Measurements from ENCODE around the gene SORCS2. TPM values are rescaled to one million over a fixed set of nuclear protein-coding genes. Genes with fewer than 3 reads are reported as not detected.

Gene SORCS2
- total RNA-seq, 6 experiments from 2014 or later, result 0.18 to 6.2 (median 3.1) TPM

DNA sequence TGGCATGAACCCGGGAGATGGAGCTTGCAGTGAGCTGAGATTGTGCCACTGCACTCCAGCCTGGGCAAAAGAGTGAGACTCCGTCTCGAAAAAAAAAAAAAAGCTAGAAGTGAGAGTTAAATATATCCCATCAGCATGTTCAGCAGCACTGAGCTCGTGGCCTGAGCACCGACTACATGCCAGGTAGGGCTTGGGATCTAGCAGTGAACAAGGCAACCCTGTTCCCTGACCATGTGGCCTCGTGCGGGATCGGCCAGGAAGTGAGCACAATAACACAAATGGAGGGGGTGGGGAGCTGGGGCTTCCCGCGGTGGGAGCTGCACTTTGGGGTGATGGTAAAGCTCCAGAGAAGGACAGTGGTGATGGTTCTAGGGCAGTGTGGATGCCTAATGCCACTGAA is 436.1 kb downstream of the SORCS2 start:
- no peak overlapping the region for H3K4me3 ChIP-seq
- H3K4me1 ChIP-seq, result no peaks in the 10 kb centered on the region
- H3K9me3 ChIP-seq, result no peaks in the 10 kb centered on the region
- no peak overlapping the region for H3K27ac ChIP-seq
- H3K27me3 ChIP-seq, result no peaks in the 10 kb centered on the region
- no peak for ATAC-seq
- DNase-seq, result no peak
- TF ChIP-seq, protein P1, sequence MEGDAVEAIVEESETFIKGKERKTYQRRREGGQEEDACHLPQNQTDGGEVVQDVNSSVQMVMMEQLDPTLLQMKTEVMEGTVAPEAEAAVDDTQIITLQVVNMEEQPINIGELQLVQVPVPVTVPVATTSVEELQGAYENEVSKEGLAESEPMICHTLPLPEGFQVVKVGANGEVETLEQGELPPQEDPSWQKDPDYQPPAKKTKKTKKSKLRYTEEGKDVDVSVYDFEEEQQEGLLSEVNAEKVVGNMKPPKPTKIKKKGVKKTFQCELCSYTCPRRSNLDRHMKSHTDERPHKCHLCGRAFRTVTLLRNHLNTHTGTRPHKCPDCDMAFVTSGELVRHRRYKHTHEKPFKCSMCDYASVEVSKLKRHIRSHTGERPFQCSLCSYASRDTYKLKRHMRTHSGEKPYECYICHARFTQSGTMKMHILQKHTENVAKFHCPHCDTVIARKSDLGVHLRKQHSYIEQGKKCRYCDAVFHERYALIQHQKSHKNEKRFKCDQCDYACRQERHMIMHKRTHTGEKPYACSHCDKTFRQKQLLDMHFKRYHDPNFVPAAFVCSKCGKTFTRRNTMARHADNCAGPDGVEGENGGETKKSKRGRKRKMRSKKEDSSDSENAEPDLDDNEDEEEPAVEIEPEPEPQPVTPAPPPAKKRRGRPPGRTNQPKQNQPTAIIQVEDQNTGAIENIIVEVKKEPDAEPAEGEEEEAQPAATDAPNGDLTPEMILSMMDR (IDR thresholded peaks at IDR 0.05), result no peak
- no peak for TF ChIP-seq POLR2A (IDR thresholded peaks at IDR 0.05)
- 65% methylated on average over 9 of the region's 10 CpGs for WGBS (ENCODE audit: insufficient coverage, low coverage, low lambda C conversion rate, missing lambda C conversion rate)
- intact Hi-C loops (cut with DNase I), result no loop called here
- H3K36me3 ChIP-seq, result no peaks in the 10 kb centered on the region

DNA sequence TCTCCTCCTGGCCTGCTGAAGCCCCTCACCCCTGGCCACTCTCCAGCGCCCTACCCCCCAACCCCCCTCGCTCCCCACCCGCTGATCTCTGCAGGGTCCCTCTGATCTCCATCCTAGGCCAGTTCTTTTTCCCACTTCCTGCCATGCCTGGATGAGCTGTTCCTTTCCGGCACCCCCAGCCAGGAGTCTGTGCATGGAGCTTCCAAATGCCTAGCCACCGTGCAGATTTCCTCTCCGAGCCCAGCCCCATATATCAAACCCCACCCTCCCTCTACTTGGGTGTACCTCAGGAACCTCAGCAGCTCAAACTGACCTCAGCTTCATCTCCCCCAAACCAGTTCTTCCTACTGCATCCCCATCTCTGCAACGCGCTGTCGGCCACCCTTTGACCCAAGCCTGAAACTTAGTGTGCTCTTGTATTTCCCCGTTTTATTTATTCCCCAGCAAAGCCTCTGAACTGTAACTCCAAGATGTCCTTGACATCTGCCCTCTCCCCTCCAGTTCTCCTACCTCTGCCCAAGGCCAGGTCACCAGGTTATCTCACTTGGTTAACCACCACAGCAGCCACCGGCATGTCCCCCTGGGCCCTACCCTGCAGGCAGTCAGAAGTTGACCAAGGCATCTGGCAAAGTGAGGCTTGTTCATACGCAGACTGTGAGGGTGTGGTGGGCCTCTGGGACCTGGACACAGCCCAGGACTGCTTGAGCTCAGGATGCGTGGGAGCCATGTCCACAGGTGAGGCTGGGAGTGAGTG is 437.3 kb downstream of the SORCS2 start:
- ATAC-seq (no peak), DNase-seq (no peak)
- H3K27ac ChIP-seq, result no peak overlapping the region
- H3K27me3 ChIP-seq, result no peaks in the 10 kb centered on the region
- no peak for TF ChIP-seq POLR2A (IDR thresholded peaks at IDR 0.05)
- TF ChIP-seq, protein P1 (IDR thresholded peaks at IDR 0.05), result no peak
- no peaks in the 10 kb centered on the region for H3K4me1 ChIP-seq
- no peaks in the 10 kb centered on the region for H3K9me3 ChIP-seq
- no peaks in the 10 kb centered on the region for H3K36me3 ChIP-seq
- intact Hi-C loops (cut with DNase I), result no loop called here
- WGBS (ENCODE audit: insufficient coverage, low coverage, low lambda C conversion rate, missing lambda C conversion rate), result 45% methylated on average over 9 of the region's 13 CpGs
- H3K4me3 ChIP-seq, result no peak overlapping the region

- H3K4me1 ChIP-seq, result no peaks in the 10 kb centered on the region
- DNase-seq (peak; percentile 70 to 86 (median 85)), ATAC-seq (peak; percentile 86 to 95 (median 92))
- WGBS (ENCODE audit: insufficient coverage, low coverage, low lambda C conversion rate, missing lambda C conversion rate), result 22% methylated on average over 13 of the region's 17 CpGs
- TF ChIP-seq, protein P1 (IDR thresholded peaks at IDR 0.05), result peak in 1 of 4 donors; percentile 19
- TF ChIP-seq POLR2A (IDR thresholded peaks at IDR 0.05), result no peak
- no peak overlapping the region for H3K4me3 ChIP-seq
- intact Hi-C loops (cut with DNase I), result no loop called here
- H3K27ac ChIP-seq, result no peak overlapping the region
- no peaks in the 10 kb centered on the region for H3K27me3 ChIP-seq
- no peaks in the 10 kb centered on the region for H3K36me3 ChIP-seq
- H3K9me3 ChIP-seq, result no peaks in the 10 kb centered on the region
Measured at GRCh38 chr4:7630568-7631287, 438.4 kb downstream of the SORCS2 start.

DNA sequence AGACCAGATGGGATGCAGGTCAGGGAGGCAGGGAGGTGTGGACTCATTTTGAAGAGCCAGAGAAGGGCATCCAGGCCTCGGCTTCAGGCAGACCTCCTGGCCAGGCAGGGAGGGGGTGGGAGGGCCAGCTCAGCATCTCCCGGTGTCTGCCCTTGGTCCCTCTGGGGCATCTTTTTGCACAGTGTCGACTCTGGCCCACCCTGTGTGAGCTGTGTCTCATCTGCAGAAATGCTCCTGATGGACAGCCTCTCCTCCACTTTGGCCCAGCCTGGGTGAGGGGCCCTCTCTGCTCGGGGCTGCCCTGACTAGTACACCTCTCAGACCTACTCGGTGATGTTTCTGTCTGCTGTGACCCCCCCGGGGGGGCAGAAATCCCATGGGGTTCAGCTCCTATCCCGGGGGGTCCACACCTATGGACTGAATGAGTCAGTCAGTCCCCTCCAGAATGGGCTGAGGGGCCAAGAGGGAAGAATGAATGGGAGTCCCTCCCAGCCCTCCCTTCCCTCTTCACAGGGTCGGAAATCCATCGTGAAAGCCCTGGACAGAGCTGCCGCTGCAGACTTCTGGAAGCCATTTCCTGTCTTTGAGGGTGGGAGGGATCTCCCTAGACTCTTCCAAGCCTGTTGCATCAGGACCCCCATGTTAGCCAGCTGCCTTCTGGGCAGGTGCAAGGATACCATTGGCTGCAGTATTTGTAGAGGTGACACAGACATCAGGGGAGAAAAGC is 439.1 kb downstream of the SORCS2 start:
- intact Hi-C loops (cut with DNase I), result no loop called here
- Histone ChIP-seq H3K4me3 (no peak overlapping the region), H3K27me3 (no peaks in the 10 kb centered on the region), H3K27ac (no peak overlapping the region), H3K9me3 (no peaks in the 10 kb centered on the region), H3K36me3 (no peaks in the 10 kb centered on the region), H3K4me1 (no peaks in the 10 kb centered on the region)
- no peak for TF ChIP-seq POLR2A (IDR thresholded peaks at IDR 0.05)
- TF ChIP-seq, protein P1 (IDR thresholded peaks at IDR 0.05), result no peak
- 36% methylated on average over 4 of the region's 10 CpGs for WGBS (ENCODE audit: insufficient coverage, low coverage, low lambda C conversion rate, missing lambda C conversion rate)
- DNase-seq, result no peak
- ATAC-seq, result no peak

Data from right lobe of liver (tissue), 6 donors.